HL-60 (cell line): ENCODE data around the gene TOR2A.
A peak's percentile ranks its signal among the peaks of the same experiment; 100 is the strongest.

ENCODE experiments used
- DNase-seq, 2 experiments: peaks; one replicate each; pipeline ENCODE4 v3.0.0-alpha.2; 2010 to 2020; ENCODE audit warnings: low read depth in 1 of 2, low spot score in 1 of 2
- H3K27ac ChIP-seq: fragments of 250-450 bp; sonication (Bioruptor Pico); replicated peaks from 2 replicates; pipeline ENCODE4 v1.5.1; 2020; ENCODE audit warnings: mild to moderate bottlenecking, moderate library complexity
- H3K27me3 ChIP-seq: fragments of 250-450 bp; sonication (Bioruptor Pico); 2 replicates; pipeline ENCODE4 v1.5.1; 2021; ENCODE audit warnings: mild to moderate bottlenecking, moderate library complexity; ENCODE audit not compliant: insufficient read depth, poor library complexity, severe bottlenecking
- H3K4me3 ChIP-seq: replicated peaks from 2 replicates; pipeline ENCODE4 v1.5.1; 2011; ENCODE audit warnings: mild to moderate bottlenecking, control low read depth, low read length; ENCODE audit not compliant: insufficient read depth
- GABPA ChIP-seq: IDR thresholded peaks from 2 replicates; pipeline ENCODE4 v1.6.1; 2012; ENCODE audit warnings: low read depth
- POLR2AphosphoS5 ChIP-seq: IDR thresholded peaks from 2 replicates; pipeline ENCODE4 v1.6.1; 2012; ENCODE audit warnings: low read depth
- SPI1 ChIP-seq: IDR thresholded peaks from 2 replicates; pipeline ENCODE4 v1.6.1; 2012; ENCODE audit warnings: low read depth, mild to moderate bottlenecking, borderline replicate concordance
- TF ChIP-seq, protein P1 (sequence below): IDR thresholded peaks from 2 replicates; pipeline ENCODE4 v1.6.1; 2012; ENCODE audit warnings: low read depth; ENCODE audit not compliant: insufficient replicate concordance
- TF ChIP-seq, protein P2 (sequence below): IDR thresholded peaks from one replicate; pipeline ENCODE4 v1.5.1; 2011; ENCODE audit warnings: low read length, control low read depth, inconsistent platforms; ENCODE audit not compliant: insufficient read depth

Gene TOR2A

DNA sequence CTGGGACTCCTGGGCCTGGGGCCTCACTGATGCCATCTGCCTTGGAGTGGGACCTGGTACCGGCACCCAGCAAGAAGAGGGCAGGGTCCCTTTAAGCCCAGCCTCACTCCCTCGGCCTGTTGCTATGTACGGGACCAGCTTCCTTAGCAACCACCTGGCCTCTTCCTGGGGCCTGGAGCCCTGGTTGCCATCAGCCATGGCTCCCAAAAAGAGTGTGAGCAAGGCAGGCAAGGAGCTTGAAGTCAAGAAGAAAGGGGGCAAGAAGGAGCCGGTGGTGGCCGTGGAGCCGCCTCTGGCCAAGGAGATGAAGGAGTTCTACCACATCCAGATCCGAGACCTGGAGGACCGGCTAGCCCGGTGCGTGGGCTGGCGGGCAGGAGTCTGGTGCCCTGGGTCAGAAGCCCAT lies 28.3 kb downstream of the TOR2A start, which contains the start of gene CFAP157:
Gene CFAP157, plus strand, starts transcription at position 153 of the 406 bp plus-strand sequence. Its CDS starts 44 bp downstream, at position 197.
- peak in 1 of 2 experiments; percentile 36 for DNase-seq
- H3K27me3 ChIP-seq: no peaks in the 10 kb centered on the region
- no peak within 1 kb of the TSS for H3K4me3 ChIP-seq
- H3K27ac ChIP-seq: no peak within 1 kb of the TSS
- TF ChIP-seq GABPA: no peak
- TF ChIP-seq SPI1: no peak
- TF ChIP-seq, protein P1, sequence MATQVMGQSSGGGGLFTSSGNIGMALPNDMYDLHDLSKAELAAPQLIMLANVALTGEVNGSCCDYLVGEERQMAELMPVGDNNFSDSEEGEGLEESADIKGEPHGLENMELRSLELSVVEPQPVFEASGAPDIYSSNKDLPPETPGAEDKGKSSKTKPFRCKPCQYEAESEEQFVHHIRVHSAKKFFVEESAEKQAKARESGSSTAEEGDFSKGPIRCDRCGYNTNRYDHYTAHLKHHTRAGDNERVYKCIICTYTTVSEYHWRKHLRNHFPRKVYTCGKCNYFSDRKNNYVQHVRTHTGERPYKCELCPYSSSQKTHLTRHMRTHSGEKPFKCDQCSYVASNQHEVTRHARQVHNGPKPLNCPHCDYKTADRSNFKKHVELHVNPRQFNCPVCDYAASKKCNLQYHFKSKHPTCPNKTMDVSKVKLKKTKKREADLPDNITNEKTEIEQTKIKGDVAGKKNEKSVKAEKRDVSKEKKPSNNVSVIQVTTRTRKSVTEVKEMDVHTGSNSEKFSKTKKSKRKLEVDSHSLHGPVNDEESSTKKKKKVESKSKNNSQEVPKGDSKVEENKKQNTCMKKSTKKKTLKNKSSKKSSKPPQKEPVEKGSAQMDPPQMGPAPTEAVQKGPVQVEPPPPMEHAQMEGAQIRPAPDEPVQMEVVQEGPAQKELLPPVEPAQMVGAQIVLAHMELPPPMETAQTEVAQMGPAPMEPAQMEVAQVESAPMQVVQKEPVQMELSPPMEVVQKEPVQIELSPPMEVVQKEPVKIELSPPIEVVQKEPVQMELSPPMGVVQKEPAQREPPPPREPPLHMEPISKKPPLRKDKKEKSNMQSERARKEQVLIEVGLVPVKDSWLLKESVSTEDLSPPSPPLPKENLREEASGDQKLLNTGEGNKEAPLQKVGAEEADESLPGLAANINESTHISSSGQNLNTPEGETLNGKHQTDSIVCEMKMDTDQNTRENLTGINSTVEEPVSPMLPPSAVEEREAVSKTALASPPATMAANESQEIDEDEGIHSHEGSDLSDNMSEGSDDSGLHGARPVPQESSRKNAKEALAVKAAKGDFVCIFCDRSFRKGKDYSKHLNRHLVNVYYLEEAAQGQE: no peak
- TF ChIP-seq POLR2AphosphoS5: no peak
- TF ChIP-seq, protein P2, sequence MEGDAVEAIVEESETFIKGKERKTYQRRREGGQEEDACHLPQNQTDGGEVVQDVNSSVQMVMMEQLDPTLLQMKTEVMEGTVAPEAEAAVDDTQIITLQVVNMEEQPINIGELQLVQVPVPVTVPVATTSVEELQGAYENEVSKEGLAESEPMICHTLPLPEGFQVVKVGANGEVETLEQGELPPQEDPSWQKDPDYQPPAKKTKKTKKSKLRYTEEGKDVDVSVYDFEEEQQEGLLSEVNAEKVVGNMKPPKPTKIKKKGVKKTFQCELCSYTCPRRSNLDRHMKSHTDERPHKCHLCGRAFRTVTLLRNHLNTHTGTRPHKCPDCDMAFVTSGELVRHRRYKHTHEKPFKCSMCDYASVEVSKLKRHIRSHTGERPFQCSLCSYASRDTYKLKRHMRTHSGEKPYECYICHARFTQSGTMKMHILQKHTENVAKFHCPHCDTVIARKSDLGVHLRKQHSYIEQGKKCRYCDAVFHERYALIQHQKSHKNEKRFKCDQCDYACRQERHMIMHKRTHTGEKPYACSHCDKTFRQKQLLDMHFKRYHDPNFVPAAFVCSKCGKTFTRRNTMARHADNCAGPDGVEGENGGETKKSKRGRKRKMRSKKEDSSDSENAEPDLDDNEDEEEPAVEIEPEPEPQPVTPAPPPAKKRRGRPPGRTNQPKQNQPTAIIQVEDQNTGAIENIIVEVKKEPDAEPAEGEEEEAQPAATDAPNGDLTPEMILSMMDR: no peak

DNA sequence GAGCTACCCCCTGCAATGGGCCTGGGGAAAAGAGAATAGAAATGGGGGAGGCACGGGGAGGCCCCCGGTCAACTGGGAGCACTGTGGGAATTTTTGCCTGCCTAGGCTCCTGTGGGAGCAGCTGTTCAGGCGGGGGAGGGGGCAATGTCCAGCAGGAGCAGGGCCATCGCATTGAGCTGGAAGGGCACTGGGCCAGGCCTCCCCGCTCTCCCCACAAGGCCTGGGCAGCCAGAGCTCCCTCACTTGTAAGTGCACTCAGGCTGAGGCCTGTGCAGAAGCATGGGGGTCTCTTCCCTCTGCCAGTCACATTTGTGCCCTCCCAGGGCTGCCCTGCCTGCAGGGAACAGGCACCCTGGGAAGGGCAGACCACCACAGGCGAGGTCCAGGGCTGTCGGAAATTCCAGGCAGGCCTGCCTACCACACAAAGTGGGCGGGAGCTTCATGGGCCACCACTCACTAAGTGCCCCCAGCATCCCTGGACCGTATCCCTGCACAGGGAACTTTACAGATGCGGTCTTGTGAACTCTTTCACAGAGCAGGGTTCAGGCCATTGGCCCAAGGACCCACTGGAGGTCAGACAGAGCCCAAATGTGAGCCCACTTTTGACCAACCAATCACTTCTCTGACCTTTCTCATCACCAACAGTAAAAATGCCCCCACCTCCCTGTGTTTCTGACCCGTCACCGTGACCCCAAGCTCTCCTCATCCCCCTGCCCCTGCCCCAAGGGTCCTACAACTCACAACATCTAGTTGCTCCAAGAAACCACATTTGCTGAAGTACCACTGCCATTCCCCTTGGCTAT lies 29.3 kb downstream of the TOR2A start:
- no peak for DNase-seq
- Histone ChIP-seq H3K27ac (no peak overlapping the region), H3K27me3 (no peaks in the 10 kb centered on the region), H3K4me3 (no peak overlapping the region)
- TF ChIP-seq GABPA: no peak
- TF ChIP-seq POLR2AphosphoS5: no peak
- TF ChIP-seq, protein P1: no peak
- no peak for TF ChIP-seq SPI1
- TF ChIP-seq, protein P2: no peak

DNA sequence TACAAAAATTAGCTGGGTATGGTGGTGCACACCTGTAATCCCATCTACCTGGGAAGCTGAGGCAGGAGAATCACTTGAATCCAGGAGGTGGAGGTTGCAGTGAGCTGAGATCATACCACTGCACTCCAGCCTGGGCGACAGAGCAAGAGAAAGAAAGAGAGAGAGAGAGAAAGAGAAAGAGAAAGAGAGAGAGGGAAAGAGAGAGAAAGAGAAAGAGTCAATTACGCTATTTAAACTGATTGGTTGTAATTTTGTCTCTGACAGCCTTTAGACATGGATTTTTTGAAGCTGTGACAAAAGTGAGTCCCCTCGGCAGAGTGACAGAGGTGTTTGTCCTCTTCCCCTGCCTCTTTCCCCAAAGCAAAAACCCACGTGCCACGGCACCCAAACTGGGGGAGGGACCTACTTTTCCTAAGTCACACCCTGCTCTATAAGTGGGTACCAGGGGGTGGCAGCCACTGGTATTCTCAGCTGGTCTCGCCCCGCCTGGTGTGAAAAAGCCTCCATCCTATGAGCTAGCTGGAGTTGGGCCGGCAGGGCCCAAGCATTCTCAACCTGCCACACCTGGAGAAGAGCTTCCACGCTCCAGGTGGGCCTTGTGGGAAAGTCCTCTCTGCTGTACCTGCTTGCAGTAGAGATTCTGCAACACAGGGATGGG lies 31.7 kb downstream of the TOR2A start:
- no peak overlapping the region for H3K4me3 ChIP-seq
- no peak for DNase-seq
- TF ChIP-seq POLR2AphosphoS5: no peak
- TF ChIP-seq, protein P1: no peak
- no peak for TF ChIP-seq GABPA
- TF ChIP-seq, protein P2: no peak
- TF ChIP-seq SPI1: no peak
- no peaks in the 10 kb centered on the region for H3K27me3 ChIP-seq
- H3K27ac ChIP-seq: no peak overlapping the region
